RPMI8226 (cell line): Measurements from ENCODE around the gene FGFR1OP2.

Experiments
- DNase-seq: peaks from one replicate; pipeline ENCODE4 v3.0.0-alpha.2; 2015

Gene FGFR1OP2

DNA sequence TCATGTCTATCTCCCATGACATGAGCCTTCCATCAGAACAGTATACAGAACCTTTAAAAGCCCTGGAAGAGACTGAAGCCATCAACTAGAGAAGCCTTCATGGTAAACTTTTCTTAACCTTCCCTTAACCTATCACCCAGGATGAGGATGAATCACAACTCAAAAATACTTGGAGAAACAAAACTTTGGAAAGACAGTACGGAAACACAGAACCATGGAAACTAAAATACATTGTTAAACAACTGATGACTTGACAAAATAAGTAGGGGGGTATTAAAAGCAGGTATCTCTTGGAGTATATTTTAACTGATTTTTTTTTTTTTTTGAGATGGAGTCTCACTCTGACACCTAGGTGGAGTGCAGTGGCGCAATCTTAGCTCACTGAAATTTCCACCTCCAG lies 67.2 kb downstream of the FGFR1OP2 start:
- DNase-seq = no peak

DNA sequence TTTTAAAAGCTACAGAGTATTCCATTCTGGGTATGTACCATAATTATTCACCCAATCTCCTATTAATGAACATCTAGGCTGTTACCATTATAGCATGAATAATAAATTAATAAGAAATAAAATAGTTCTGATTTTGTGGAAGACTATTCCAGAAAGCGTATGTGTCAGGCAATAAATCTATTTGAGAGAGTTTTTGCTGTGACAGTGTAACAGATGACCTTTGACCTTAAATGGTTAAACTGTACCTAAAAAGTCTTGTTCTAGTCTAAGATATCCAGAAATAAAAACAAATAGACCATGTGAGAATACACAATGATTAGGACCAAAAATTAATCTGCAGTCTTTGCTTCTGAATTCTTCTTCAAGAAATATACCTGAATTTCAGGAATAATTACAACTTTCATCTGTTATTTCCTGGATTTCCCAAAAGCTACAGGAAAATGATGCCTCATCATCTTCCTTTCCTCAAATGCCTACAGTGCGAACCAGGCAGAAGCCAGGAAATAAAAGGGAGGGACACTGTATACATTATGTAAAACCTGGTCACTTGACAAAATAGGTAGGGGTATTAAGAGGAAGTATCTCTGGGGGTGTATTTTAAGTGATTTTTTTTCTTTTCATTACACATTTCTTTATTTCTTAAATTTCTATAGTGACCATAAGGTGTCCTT lies 68.7 kb downstream of the FGFR1OP2 start:
- DNase-seq = no peak

DNA sequence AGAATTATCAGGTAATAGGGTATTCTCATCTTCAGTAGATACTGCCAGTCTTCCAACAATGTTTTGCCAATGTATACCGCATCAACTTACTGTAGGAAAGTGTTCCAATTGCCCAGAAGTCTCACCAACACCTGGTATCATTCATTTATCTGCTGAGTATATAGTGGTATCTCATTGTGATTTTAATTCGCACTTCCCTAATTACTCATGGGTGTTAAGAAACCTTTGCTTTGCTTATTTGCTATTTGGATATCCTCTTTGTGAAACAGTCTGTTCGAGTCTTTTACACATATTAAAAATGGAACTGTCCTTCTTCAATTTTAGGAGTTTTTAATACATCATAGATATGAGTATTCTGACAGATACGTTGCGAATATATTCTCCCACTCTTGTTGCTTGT lies 69.8 kb downstream of the FGFR1OP2 start:
- no peak for DNase-seq

DNA sequence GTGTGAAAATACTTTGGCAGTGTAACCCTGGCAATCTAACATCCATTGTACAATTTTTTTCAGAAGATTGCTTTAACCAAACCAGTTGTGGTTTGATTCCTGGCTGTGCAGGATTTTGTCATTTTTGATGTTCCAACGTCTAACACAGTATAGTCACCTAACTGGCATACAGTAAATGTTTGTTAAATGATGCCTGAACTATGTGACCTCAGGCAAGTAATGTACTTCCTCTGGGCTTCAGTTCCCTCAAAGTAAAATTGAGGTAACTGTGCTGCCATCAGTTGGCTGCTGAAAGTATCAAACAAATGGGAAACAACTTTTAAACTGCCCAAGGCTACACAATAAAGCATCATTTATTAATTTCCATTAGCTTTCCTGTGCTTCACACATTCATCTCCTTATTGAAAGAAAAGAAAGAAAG lies 71.6 kb downstream of the FGFR1OP2 start:
- DNase-seq = no peak

DNA sequence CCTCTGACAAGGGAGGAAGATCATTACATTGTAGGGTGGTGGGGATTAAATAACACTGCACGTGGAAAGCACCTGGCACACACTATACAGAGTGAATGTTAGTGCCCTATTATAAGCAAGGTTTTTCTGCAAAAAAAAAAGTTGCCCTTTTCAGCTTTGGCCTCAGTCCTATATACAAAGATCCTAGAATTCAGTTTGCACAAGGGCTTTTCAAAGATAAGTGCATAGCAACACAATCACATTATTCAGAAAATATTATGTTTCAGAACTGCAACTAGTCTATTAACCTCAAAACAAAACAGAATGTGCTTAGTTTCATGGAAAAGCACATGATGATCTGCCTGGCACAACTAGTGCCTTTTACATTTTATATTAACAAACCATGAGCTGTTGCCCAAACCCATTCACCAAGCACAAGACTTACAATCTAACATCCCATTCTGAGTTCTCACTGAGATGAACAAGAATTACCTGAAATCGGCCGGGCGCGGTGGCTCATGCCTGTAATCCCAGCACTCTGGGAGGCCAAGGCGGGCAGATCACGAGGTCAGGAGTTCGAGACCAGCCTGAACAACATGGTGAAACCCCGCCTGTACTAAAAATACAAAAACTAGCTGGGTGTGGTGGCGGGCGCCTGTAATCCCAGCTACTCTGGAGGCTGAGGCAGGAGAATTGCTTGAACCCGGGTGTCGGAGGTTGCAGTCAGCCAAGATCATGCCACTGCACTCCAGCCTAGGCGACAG lies 74.1 kb downstream of the FGFR1OP2 start:
- no peak for DNase-seq

DNA sequence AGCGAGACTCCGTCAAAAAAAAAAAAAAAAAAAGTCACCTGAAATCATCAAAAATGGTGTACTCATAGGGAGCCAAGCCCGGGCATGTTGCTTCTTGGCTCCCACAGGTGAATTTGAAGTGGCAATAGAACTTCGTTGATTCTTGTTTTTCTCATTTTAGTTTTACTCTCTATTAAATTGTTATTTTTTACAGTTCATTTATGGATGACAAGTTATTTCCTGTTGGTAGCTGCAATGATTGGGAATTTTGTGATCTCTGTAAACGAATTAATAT lies 74.6 kb downstream of the FGFR1OP2 start:
- no peak for DNase-seq

DNA sequence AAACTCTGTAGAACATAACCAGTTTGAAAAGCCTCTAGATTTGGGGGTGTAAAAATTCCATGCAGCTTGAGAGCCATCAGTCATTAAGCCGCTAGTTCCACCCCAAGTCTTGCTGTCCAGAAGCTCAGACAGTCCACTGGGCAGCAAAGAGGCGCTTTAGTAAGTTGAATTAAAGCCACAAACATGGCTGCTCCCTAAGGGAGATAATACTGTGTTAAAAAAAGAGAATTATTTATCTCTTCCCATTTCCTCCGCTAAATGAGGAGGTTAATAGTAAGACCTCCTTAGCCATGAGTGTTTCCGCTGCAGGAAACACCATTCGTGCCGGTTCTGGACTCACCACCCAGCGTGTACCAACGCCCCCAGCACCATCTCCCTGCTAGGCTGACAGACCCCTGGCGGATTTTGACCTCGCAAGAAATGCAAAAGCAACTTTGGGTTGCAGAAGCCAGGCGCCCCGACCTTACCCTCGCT lies 75.4 kb downstream of the FGFR1OP2 start:
- peak; percentile 33 for DNase-seq

DNA sequence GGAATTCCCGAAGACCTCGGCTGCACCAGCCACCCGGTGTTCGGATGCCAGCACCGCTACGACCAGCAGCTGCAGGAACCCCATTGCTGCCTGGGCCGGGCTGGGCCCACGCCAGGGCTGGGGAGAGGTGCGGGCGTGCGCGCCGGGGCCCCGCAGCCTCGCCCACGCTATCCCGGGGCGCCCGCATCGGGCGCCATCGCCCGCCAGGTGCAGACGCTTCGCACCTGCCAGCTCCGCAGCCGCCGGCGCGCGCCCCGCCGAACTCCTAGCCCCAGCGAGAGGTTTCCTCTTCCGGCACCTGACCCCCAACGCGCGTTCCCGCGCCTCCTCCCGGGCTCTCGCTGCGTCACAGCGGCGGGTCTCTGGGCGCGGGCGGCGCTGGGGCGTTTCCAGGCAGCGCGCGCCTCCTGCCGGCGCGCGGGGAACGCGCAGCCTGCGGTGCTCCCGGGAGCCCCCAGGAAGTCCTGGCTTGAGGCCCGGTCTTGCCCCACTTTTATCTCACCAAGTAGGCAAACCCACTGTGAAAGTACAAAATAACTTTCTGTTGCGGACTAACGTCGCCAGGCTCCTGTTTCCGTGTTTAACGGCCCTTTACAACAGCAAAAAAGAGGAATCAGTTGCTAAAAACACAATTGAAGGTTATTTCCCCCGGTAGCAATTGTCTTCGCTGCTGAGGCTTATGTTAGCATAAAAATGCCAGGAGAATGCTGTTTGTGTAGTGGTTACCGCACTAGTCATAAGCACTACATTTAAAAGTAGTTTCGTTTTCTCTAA lies 76.0 kb downstream of the FGFR1OP2 start, which contains the start of gene TM7SF3:
Gene TM7SF3, minus strand, starts transcription at position 300 of the 774 bp plus-strand sequence. Its CDS starts 216 bp downstream, at position 84.
- peak; percentile 98 for DNase-seq

DNA sequence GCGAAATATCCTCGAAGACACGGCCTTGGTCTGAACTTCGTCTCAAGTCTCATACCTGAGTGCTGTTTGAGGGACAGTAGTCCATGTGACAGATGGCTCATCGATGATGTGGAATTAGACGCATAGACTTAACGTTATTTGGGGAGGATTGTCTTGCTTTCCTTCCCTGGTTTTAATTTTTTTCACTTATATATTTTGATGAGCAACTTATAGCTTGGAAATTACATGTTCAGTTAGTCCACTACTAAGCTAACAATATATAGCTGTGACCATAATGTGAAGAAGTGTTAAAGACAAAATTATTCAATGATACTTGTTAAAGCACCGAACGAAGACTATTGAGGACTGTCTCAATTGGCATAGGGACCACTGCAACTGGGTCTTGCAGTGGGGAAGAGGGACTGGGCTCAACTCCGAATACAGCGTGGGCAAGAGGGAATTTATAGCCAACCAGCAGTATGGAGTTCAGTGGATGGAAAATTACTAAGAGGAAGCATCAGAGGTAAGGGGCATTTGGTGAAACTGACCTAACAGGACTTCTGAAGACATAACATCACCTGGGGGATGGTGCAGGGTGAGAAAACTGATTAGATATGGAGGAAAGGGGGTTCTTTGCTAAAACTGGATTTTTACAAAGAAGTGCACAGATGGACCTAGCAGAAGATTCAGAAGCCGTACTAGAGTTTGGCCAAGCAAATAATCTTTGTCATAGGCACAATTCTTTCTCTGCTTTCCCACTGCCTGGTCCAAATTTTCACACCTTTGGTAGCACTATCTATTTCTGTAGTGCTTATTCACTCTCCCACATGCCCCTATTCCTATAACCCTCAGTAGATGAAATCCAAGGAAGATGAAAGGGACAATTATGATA lies 76.8 kb downstream of the FGFR1OP2 start:
- peak; percentile 23 for DNase-seq

DNA sequence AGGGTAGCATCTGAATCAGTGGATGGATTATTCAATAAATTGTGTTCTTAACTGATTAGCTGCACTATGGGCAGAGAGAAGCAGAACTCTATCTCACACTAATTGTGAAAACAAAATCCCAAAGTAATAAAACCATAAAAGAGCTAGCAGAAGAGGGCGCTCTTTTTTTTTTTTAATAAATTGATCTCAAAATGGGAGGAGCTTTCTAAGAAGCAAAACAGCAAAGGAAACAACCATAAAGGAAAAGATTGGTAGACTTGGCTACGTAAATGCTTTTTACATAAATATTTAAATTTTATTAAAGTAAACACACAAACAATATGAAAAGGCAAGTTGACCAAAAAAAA lies 77.4 kb downstream of the FGFR1OP2 start:
- peak; percentile 36 for DNase-seq
